SH-SY5Y (cell line): ENCODE data around the gene EFCAB14.

Experiments
- GATA2 ChIP-seq: IDR thresholded peaks from 2 replicates; pipeline ENCODE4 v1.6.1; 2011; ENCODE audit warnings: mild to moderate bottlenecking, low read depth, low read length
- GATA3 ChIP-seq: IDR thresholded peaks from 2 replicates; pipeline ENCODE4 v1.6.1; 2011; ENCODE audit warnings: low read depth, mild to moderate bottlenecking, low read length, moderate library complexity

The EFCAB14 gene

DNA sequence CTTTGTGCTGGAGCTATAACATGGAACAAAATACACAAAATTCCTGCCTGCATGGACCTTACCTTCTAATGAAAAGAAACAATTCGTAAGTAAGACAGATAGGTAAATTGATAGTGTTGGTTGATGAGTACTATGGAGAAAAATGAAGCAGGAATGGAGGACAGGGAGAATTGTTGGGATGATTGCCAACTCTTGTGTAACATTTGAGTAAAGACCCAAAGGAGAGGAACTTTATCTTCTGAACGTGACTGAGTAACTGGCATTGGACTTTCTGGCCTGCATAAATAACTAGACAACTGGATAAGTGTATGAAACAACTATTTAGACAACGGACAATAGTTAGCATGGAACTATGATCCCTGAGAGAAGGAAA lies 6.8 kb upstream of the EFCAB14 start:
- TF ChIP-seq GATA3 (no peak), GATA2 (no peak)

DNA sequence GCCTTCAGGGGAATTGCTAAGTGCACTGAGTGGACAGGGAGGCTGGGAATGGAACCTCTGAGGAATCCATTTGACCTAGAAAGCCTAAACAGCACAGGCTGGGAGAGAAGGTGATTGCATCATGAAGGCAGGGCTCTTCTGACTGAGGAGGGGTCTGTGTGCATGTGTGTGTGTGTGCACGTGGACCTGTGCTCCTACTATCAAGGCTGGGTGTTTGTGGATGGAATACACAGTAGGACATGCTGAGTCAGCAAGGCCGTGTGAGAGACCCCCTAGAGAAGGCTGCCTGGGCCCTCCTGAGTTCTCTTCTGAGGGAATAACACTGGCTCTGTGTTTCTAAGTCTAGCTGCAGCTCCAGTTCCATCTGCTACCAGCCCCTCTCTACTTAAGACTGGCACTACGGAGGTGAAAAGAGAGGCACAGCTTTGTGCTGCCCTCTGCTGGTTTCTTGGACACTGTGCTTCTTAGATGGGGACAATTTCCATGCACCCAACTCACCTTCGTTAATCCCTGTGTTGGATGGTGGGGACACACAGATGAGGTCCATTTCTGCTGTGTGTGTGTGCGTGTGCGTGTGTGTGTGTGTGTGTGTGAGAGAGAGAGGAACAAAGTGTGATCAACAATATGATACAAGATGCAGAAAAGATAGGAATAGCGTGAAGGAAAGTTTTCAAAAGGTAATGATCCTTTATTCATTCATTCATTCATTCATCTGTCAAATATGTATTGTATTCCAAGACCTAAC lies 6.2 kb upstream of the EFCAB14 start:
- TF ChIP-seq GATA3: no peak
- TF ChIP-seq GATA2: no peak

DNA sequence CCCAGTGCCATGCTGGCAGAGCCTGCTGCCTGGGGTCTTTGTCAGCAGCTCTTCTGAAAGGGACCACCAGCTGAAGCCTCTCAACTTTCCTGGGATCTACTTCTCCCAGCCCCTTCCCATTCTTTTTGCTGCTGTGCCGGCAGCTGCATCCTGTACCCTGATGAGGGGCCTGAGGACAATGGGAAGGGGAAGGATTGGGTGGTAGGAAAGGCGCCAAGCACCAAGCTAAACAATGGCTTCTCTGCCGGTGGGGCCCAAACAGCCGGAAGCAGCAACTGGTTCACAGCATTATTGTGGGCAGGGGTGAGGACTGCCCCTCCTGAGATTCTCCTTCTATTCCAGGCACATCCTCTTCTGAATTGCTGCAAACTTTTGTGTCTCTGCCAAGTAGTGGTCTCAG lies 5.0 kb upstream of the EFCAB14 start:
- no peak for TF ChIP-seq GATA2
- no peak for TF ChIP-seq GATA3

DNA sequence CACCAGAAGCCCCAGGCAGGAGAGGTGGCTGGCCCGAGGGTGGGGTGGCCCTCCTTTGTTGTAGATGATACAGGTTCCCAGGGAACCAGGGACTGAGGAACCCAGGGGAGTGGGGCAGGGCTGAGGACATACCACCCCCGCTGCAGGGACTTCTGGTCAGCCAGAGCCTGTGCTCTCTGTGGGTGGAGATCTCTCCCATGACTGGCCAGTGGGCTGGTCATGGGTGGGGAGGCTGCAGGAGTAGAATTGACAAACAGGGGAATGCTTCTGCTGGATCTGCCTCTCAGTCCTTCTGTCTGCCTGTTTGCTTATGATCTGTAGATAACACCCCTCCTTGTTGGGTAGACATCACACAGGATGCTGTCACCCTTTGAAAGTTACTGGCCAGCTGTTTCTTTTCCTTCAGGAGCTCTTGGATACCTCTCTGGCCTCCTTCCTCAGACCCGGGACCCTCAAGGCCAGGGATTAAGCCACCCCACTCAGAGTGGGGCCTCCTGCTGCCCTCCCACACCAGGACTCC lies 2.8 kb upstream of the EFCAB14 start:
- TF ChIP-seq GATA2 (no peak), GATA3 (no peak)

DNA sequence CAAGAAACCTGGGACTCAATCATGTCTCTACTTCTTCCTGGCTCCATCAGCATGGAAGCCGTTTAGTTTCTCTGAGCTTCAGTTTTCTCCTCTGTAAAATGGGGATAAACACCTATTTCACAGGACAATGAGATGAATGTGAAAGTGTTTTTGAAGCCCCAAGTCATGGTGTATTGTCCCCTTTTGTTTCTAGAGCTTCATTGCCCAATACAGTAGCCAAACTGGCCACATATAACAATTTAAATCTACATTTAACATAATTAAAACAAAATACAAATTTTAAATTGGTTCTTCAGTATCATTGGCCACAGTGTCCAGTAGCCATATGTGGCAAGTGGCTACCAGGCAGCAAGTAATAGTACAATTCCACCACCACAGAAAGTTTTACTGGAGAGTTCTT lies 2.3 kb upstream of the EFCAB14 start:
- TF ChIP-seq GATA3 (no peak), GATA2 (no peak)

DNA sequence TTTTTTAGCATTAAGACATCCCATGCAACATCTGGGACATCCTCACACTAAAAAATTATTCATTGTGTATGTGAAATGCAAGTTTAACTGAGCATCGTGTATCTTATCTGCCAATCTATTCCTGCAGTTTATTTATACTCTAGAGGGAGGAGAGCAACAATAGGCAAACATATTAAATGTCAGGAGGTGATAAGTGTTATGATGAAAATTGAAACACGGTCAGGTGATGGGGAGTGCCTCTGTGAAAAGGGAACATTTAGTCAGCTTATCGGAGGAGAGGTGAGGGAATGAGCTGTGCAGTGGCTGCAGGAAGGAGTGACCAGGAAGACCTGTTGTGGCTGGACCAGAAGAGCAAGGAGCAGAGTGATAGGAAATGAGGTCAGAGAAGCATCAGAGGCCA lies 775 bp upstream of the EFCAB14 start:
- TF ChIP-seq GATA2 (peak; percentile 45; the same call in 1 of the 2 replicates), GATA3 (peak; percentile 60; the same call in 1 of the 2 replicates)

DNA sequence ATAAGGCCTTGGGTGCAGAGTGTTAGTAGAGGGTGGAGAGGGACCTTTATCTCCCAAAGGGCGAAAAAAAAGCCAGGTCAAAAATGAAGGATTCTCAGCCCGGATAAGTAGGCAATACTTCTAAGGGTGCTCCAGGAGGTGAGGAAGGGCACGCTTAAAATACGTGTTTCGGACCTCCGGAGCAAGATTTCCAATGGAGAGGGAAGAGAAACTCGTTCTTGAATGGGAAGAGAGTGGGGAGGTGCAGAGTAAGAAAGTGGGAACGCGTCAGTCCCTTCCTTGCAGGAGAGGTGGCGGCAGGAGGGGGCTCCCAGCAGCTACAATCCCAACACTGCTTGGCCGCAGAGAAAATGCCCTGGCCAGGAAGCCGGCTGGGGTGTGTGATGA lies 581 bp downstream of the EFCAB14 start:
- TF ChIP-seq GATA3: no peak
- no peak for TF ChIP-seq GATA2

DNA sequence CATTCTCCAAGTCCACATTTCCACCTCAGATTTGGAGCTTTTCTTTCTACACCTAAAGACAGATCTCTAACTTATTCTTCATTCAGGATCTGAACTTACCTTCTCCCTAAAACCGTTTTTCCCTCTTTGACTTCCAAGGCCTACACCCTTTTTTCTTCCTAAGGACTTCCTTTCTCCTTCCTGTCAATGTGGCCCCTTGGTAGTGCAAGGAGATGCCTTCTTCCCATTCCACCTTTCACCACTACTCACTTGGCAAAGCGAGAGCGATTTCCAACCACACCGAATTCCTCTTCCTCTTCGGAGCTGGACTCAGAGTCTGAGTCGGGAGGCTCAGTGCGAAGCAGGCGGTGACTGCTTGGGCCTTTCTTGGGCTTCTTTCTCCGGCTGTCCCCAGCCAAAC lies 1.3 kb downstream of the EFCAB14 start:
- no peak for TF ChIP-seq GATA2
- no peak for TF ChIP-seq GATA3

DNA sequence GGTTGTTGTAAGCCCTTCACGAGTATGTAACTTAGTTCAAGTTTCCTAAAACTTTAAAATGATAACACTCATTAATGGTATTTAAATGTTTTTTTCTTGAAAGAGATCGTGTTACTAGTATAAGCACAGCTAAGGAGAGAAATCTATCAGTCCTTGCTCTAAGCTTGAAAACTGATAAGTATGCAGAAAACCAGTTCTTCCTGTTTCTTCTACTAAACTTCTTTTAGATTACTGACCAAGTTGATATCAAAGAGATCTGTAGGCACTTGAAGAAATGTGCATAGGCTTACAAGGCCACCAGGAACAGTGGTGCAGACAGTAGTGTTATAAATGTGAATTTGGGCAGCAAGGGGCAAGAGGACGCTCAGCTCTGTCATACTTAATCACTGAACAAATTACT lies 3.9 kb downstream of the EFCAB14 start:
- TF ChIP-seq GATA2: no peak

DNA sequence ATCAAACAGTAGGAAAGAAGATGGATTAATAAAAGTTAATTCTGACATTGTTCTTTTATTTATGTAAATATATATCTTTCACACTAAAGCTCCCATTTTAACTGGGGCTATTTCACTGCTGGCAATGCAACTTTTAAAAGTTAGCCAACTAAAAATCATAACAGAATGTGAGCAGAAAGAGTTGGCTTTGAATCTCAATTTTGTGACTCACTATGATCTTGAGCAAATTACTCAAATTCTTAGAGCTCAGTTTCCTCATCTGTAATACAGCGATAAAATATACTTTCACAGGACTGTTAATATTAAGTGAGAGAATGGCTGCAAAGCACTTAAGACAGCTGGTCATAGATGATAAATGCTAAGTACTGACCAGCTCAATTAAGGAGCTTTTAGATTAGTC lies 10.8 kb downstream of the EFCAB14 start:
- TF ChIP-seq GATA3 (no peak), GATA2 (no peak)

DNA sequence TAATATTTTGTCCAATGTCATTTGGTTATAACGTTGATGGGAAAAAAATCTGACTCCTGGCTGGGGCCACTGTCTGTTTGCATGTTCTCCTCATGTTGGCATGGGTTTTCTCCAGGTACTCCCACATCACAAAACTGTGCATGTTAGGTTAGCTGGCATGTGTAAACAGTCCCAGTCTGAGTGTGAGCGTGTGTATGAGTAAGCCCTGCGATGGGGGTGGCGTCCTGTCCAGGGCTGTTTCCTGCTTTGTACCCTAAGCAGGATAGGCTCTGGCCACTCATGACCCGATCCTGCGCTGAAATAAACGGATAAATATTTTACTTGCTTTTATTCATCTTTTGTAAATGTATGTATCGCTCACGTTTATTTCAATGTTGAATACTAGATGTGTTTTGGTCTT lies 13.5 kb downstream of the EFCAB14 start:
- no peak for TF ChIP-seq GATA2
- TF ChIP-seq GATA3: no peak

DNA sequence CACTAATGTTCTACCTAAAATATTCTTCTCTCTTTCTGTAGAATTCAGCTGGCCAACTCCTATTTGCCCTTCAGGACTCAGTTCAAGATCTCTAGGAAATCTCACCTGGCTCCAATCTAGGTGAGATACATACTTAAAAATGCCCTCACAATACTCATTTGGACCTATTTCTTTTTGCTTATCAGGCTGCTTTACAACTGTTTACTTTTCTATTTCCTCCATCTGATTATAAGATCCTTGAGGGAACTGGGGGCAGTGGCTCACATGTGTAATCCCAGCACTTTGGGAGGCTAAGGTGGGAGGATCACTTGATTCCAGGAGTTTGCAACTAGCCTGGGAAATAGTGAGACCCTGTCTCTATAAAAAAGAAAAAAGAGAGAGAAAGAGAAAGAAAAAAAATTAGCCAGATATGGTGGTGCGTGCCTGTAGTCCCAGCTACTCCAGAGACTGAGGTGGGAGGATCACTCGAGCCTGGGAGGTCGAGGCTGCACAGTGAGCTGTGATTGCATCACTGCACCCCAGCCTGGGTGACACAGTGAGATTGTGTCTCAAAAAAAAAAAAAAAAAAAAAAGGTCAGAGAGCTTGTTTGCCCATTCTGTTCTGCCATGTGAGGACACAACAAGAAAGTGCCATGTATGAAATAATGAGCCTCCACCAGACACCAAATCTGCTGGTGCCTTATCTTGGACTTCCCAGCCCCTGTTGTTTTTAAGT lies 14.8 kb downstream of the EFCAB14 start:
- TF ChIP-seq GATA2 (no peak), GATA3 (no peak)

DNA sequence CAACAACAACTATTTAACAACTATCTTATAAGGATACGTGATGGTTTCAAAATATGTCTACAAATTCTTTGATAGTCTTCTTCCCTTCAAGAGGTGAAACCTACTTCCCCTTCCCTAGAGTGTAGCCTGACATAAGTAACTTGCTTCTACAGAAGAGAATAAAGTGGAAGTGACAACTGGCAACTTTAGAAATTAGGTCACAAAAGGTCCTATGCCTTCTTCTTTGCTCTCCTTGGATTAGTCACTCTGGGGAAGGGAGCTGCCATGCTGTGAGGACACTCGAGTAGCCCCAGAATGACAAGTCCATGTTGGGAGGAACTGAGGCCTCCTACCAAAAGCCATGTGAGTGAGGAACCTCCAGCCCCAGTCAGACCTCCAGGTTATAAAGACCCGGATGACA lies 19.2 kb downstream of the EFCAB14 start:
- no peak for TF ChIP-seq GATA3
- no peak for TF ChIP-seq GATA2

DNA sequence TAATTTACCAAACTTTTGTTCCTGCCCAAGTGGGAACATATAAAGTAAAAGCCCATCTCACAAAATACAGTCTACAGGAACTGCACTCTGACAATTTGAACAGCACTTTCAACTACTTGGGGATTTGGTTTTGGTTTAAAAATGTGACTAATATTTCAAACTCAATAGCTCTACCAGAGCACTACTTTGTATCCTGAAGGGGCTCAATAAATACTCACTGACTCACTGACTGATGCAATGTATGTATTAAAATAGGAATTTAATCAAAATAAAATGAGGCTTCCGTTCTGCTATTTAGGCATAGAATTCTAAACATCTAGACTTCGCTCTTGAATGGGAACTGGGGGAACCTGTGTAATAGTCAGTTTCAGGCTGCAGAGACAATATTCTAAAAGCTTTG lies 21.9 kb downstream of the EFCAB14 start:
- TF ChIP-seq GATA3 (no peak), GATA2 (no peak)

DNA sequence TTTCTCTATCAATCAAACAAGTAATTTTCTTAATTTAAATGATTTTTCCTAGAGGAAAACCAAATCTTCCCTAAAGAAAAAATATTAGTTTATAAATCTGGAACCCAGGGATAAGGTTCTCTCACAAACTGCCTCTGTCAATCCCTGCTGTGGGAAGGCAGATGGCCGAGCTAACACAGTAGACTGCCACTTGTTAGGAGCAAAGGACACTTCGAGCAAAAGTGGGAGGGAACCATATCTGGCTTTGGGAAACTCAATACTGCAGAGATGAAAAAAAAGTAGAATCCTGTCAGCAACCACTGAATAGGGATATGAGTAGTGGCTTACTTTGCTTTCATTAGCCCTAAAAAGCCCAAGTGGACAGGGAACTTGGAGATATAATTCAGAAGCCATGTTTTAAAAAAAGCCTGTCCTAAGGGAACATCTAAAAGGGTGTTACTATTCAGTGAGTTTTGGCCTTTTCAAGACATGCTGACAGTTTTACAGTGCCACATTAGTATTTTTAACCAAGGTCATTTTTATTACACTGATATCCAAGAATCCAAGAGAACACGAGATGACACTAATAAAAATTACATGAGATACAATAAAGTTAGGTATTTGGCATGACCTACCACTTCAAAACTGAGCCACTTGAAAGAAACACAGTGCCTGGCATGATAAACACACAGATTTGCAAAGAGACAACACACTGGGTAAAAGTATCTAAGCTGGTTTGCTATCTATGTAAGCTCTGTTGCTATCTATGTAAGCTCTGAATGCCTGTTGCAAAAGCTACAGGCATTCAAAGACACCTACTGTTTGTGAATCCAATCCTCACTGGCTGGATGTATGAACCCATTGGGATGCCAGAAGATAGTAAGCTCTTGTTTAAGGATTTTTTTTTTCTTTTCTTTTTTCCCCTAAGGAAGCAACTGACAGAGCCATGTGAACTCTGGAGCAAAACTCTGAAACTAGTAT lies 25.8 kb downstream of the EFCAB14 start:
- TF ChIP-seq GATA2 (no peak), GATA3 (no peak)
